CD14-positive monocyte (primary cell): ENCODE measurements around the gene LPIN1. TPM values are rescaled to one million over a fixed set of nuclear protein-coding genes. Genes with fewer than 3 reads are reported as not detected.

Experiments
- DNase-seq, 3 donors: peaks; one replicate each; pipeline ENCODE4 v3.0.0-alpha.2; 2011 to 2022
- H2AFZ ChIP-seq: 2 replicates; pipeline ENCODE4 v1.6.0; 2012; ENCODE audit warnings: mild to moderate bottlenecking, low read depth, low read length, inconsistent platforms; ENCODE audit not compliant: insufficient read depth, poor library complexity, severe bottlenecking
- H3K27ac ChIP-seq, 2 donors: 1 replicate in 1 of 2; 2 replicates in 1 of 2; pipeline ENCODE4 v1.5.1; 2012 to 2013; ENCODE audit warnings: low read length in 2 of 2, control low read depth in 1 of 2, inconsistent platforms in 1 of 2, low read depth in 1 of 2, mild to moderate bottlenecking in 1 of 2
- H3K27me3 ChIP-seq, 2 donors: one replicate each; pipeline versions ENCODE4 v1.6.0 to v1.6.1; 2011 to 2013; ENCODE audit warnings: low read length in 2 of 2; ENCODE audit not compliant: control insufficient read depth in 2 of 2, insufficient read depth in 2 of 2
- H3K36me3 ChIP-seq, 2 donors: replicated peaks in 1 of 2; 1 replicate in 1 of 2; 2 replicates in 1 of 2; pipeline versions ENCODE4 v1.5.1 to v1.6.1; 2012 to 2013; ENCODE audit warnings: low read length in 2 of 2, control low read depth in 1 of 2, inconsistent platforms in 1 of 2, mild to moderate bottlenecking in 1 of 2; ENCODE audit not compliant: insufficient read depth in 2 of 2, control insufficient read depth in 1 of 2
- H3K4me1 ChIP-seq, 2 donors: 1 replicate in 1 of 2; 2 replicates in 1 of 2; pipeline versions ENCODE4 v1.5.1 to v1.6.1; 2012 to 2013; ENCODE audit warnings: low read length in 2 of 2, control low read depth in 1 of 2, inconsistent platforms in 1 of 2, mild to moderate bottlenecking in 1 of 2, moderate library complexity in 1 of 2; ENCODE audit not compliant: insufficient read depth in 2 of 2, control insufficient read depth in 1 of 2
- H3K4me2 ChIP-seq: replicated peaks from 2 replicates; pipeline ENCODE3; 2012; ENCODE audit warnings: low read length, moderate library complexity, mild to moderate bottlenecking; ENCODE audit not compliant: poor library complexity, severe bottlenecking; ENCODE audit errors: extremely low read depth
- H3K4me3 ChIP-seq, 3 experiments: fragments of 200-600 bp in 1 of 3; sonication (generic) in 1 of 3; replicated peaks in 1 of 3; 1 replicate in 2 of 3; 2 replicates in 1 of 3; pipeline ENCODE4 v1.5.1; 2011 to 2013; ENCODE audit warnings: low read length in 3 of 3, mild to moderate bottlenecking in 3 of 3, control low read depth in 2 of 3, low read depth in 2 of 3, inconsistent platforms in 1 of 3, moderate library complexity in 1 of 3
- H3K79me2 ChIP-seq: 2 replicates; pipeline ENCODE4 v1.6.0; 2012; ENCODE audit warnings: mild to moderate bottlenecking, control low read depth, inconsistent platforms, low read length, moderate library complexity; ENCODE audit not compliant: insufficient read depth
- H3K9ac ChIP-seq: 2 replicates; pipeline ENCODE4 v1.6.0; 2017; ENCODE audit warnings: low read length, mild to moderate bottlenecking; ENCODE audit not compliant: insufficient read depth, poor library complexity, severe bottlenecking
- H3K9me3 ChIP-seq, 2 donors: replicated peaks in 1 of 2; 1 replicate in 1 of 2; 2 replicates in 1 of 2; pipeline versions ENCODE4 v1.5.1 to v1.6.1; 2012 to 2013; ENCODE audit warnings: low read length in 2 of 2, control low read depth in 1 of 2; ENCODE audit not compliant: control insufficient read depth in 1 of 2, insufficient read depth in 1 of 2
- H4K20me1 ChIP-seq: 2 replicates; pipeline ENCODE4 v1.6.0; 2012; ENCODE audit warnings: mild to moderate bottlenecking, low read length, control low read depth, moderate library complexity; ENCODE audit not compliant: insufficient read depth
- H3K27ac Mint-ChIP-seq, 7 donors: one replicate each; pipeline ENCODE4 v1.8.0; 2020; ENCODE audit warnings: mild to moderate bottlenecking in 7 of 7, mixed read lengths in 7 of 7, moderate library complexity in 6 of 7, inconsistent platforms in 2 of 7
- H3K27me3 Mint-ChIP-seq, 3 donors: one replicate each; pipeline ENCODE4 v1.8.0; 2021 to 2022; ENCODE audit warnings: low read depth in 3 of 3, mild to moderate bottlenecking in 3 of 3, mixed read lengths in 3 of 3, moderate library complexity in 3 of 3, inconsistent platforms in 1 of 3
- H3K36me3 Mint-ChIP-seq, 2 donors: one replicate each; pipeline ENCODE4 v1.8.0; 2020; ENCODE audit warnings: mixed read lengths in 2 of 2, inconsistent platforms in 1 of 2, mild to moderate bottlenecking in 1 of 2
- H3K4me1 Mint-ChIP-seq: one replicate; pipeline ENCODE4 v1.8.0; 2020; ENCODE audit warnings: mild to moderate bottlenecking, mixed read lengths
- H3K4me3 Mint-ChIP-seq, 2 donors: one replicate each; pipeline ENCODE4 v1.8.0; 2020; ENCODE audit warnings: mild to moderate bottlenecking in 2 of 2, mixed read lengths in 2 of 2, moderate library complexity in 1 of 2
- H3K9me3 Mint-ChIP-seq, 7 donors: one replicate each; pipeline ENCODE4 v1.8.0; 2020 to 2022; ENCODE audit warnings: mixed read lengths in 7 of 7, mild to moderate bottlenecking in 6 of 7, moderate library complexity in 6 of 7, inconsistent platforms in 2 of 7
- WGBS: methylation state at CpG from one replicate; pipeline ENCODE4 v1.1.5; 2013; ENCODE audit warnings: missing lambda C conversion rate; ENCODE audit not compliant: insufficient coverage; 5-methylcytosine and 5-hydroxymethylcytosine counted together
- intact Hi-C, 2 donors: fragments of 100-400 bp; cut with micrococcal nuclease; formaldehyde crosslinking; loops; one replicate each; pipeline versions ENCODE4 v1.15.0 to v1.15.1; 2023
- polyA plus RNA-seq, 3 donors: library from polyadenylated mRNA; depleted of rRNA in 1 of 3; unstranded in 2 of 3; stranded (reverse) in 1 of 3; fragments of 300-500 nt in 2 of 3; fragments of >200 nt in 1 of 3; fragmentation: Illumina TruSeq in 2 of 3; gene quantifications; 1 replicate in 2 of 3; 2 replicates in 1 of 3; pipeline ENCODE4 v1.2.3, GENCODE V29; 2012 to 2021
- TF ChIP-seq, protein P1 (sequence below): fragments of 200-600 bp; IDR thresholded peaks from one replicate; pipeline ENCODE4 v1.8.0; 2022; ENCODE audit warnings: antibody characterized with exemption, mild to moderate bottlenecking

The LPIN1 gene
- polyA plus RNA-seq, 3 donors = 1.8 to 17.6 (median 2.7) TPM

GRCh38 chr2:11743366-11743765, 3.1 kb upstream of the LPIN1 start:
- TF ChIP-seq, protein P1, sequence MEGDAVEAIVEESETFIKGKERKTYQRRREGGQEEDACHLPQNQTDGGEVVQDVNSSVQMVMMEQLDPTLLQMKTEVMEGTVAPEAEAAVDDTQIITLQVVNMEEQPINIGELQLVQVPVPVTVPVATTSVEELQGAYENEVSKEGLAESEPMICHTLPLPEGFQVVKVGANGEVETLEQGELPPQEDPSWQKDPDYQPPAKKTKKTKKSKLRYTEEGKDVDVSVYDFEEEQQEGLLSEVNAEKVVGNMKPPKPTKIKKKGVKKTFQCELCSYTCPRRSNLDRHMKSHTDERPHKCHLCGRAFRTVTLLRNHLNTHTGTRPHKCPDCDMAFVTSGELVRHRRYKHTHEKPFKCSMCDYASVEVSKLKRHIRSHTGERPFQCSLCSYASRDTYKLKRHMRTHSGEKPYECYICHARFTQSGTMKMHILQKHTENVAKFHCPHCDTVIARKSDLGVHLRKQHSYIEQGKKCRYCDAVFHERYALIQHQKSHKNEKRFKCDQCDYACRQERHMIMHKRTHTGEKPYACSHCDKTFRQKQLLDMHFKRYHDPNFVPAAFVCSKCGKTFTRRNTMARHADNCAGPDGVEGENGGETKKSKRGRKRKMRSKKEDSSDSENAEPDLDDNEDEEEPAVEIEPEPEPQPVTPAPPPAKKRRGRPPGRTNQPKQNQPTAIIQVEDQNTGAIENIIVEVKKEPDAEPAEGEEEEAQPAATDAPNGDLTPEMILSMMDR = no peak
- peaks cover 7 to 12% (median 10%) of the 10 kb centered on the region in 3 donors for H3K27me3 Mint-ChIP-seq
- Histone ChIP-seq H3K27ac (peak overlapping the region; percentile 16 to 70), H3K27me3 (no peaks in the 10 kb centered on the region), H3K36me3 (no peaks in the 10 kb centered on the region), H3K9ac (no peak overlapping the region), H4K20me1 (peaks cover 16% of the 10 kb centered on the region), H3K4me1 (peaks cover 46 to 59% of the 10 kb centered on the region in 2 donors), H3K79me2 (peaks cover 16% of the 10 kb centered on the region), H3K9me3 (no peaks in the 10 kb centered on the region), H3K4me3 (no peak overlapping the region), H2AFZ (no peak overlapping the region), H3K4me2 (no peak overlapping the region)
- H3K27ac Mint-ChIP-seq = peak overlapping the region; percentile 81 to 93 (median 86)
- H3K36me3 Mint-ChIP-seq = peaks cover 0 to 6% of the 10 kb centered on the region in 2 donors
- peak overlapping the region in 1 of 2 donors; percentile 16 for H3K4me3 Mint-ChIP-seq
- peaks cover 0 to 4% (median 0%) of the 10 kb centered on the region in 7 donors for H3K9me3 Mint-ChIP-seq
- 98% methylated on average over 7 of the region's 7 CpGs for WGBS
- H3K4me1 Mint-ChIP-seq = peaks cover 56% of the 10 kb centered on the region
- intact Hi-C loops = loop anchor here (5.0 to 10.0 kb wide), 3 partner anchors 34 to 201 kb away; no protein-coding TSS in a partner anchor
- no peak for DNase-seq

DNA sequence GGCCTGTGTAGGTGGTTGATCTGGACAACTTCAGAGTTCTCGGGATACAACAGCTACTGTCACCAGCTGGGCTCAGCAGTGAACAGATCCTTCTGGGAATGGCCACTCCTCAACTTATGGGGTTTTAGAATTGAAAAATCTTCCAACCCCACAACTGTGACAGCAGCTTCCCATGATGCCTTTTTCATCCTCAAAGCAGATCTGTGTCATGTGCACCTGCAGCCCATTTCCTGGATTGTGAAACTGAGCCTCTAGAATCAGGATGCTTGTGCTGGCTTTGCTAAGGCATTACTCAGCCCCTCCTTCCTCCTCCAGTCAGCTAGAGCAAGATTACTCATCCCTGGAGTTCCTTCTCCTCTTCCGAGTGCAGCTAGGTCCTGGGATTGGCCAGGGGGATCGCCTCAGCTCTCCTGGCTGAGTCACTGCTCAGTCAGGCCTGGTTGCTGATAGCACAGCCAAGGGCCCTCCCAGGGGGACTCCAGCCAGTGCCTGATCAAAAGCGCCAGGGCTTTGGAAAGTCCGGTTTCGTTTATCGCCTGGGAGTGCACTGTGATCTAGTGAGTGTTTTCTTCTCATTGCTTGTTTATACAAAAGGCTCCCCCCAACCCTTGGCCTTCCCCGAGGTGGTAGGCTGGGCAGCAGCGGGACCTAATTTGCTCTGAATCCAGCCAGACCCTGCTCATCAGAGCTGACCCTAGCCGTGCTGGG, 2.4 kb upstream of the LPIN1 start:
- Histone ChIP-seq H3K27ac (peak overlapping the region; percentile 16 to 70), H3K9me3 (no peaks in the 10 kb centered on the region), H3K79me2 (peaks cover 23% of the 10 kb centered on the region), H3K4me2 (peak overlapping the region; percentile 27), H3K9ac (no peak overlapping the region), H3K36me3 (no peaks in the 10 kb centered on the region), H2AFZ (no peak overlapping the region), H3K4me3 (peak overlapping the region in 1 of 3 experiments; percentile 28), H3K4me1 (peaks cover 50 to 59% of the 10 kb centered on the region in 2 donors), H3K27me3 (no peaks in the 10 kb centered on the region), H4K20me1 (peaks cover 23% of the 10 kb centered on the region)
- peaks cover 56% of the 10 kb centered on the region for H3K4me1 Mint-ChIP-seq
- DNase-seq = peak; percentile 96 to 100 (median 99)
- H3K36me3 Mint-ChIP-seq = peaks cover 0 to 6% of the 10 kb centered on the region in 2 donors
- H3K4me3 Mint-ChIP-seq = peak overlapping the region; percentile 54 to 68
- intact Hi-C loops = loop anchor here (5.0 to 10.0 kb wide), 3 partner anchors 33 to 201 kb away; no protein-coding TSS in a partner anchor
- H3K27me3 Mint-ChIP-seq = peaks cover 7 to 18% (median 15%) of the 10 kb centered on the region in 3 donors
- H3K27ac Mint-ChIP-seq = peak overlapping the region; percentile 81 to 93 (median 86)
- WGBS = 40% methylated on average over 4 of the region's 10 CpGs
- H3K9me3 Mint-ChIP-seq = peaks cover 0 to 4% (median 0%) of the 10 kb centered on the region in 7 donors
- TF ChIP-seq, protein P1 = no peak
